ENCODE data around the gene NBPF6.

DNA sequence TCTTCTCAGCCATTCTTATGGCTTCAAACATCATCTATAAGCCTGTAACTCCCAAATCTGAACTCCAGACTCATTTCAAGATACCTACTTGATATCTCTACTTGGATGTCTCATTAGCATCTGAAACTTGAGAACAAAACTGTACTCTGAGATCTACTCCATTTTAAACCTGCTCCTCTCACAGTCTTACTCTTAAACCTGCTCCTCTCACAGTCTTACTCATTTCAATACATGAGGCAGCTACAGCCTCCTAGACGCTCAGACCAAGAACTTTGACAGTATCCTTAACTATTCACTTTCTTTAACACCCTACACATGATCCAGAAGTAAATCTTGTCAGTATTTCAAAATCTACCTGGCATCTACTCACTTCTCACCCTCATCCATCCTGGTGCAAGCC, 54.3 kb downstream of the NBPF6 start:
- TF ChIP-seq, protein P1, sequence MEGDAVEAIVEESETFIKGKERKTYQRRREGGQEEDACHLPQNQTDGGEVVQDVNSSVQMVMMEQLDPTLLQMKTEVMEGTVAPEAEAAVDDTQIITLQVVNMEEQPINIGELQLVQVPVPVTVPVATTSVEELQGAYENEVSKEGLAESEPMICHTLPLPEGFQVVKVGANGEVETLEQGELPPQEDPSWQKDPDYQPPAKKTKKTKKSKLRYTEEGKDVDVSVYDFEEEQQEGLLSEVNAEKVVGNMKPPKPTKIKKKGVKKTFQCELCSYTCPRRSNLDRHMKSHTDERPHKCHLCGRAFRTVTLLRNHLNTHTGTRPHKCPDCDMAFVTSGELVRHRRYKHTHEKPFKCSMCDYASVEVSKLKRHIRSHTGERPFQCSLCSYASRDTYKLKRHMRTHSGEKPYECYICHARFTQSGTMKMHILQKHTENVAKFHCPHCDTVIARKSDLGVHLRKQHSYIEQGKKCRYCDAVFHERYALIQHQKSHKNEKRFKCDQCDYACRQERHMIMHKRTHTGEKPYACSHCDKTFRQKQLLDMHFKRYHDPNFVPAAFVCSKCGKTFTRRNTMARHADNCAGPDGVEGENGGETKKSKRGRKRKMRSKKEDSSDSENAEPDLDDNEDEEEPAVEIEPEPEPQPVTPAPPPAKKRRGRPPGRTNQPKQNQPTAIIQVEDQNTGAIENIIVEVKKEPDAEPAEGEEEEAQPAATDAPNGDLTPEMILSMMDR (conservative IDR thresholded peaks at IDR 0.05; ENCODE audit: low read depth, low read length): no peak
- TF ChIP-seq EZH2 (IDR thresholded peaks at IDR 0.05; ENCODE audit: low read length, unreplicated experiment): no peak

Measured in PC-3 (cell line).